DOHH2 (cell line): ENCODE measurements around the gene LAMA2.

Experiments used
- H3F3A ChIP-seq: fragments of 200-600 bp; sonication (generic), shearing (Covaris generic); 2 replicates; pipeline ENCODE4 v1.6.0; 2016; ENCODE audit warnings: antibody characterized with exemption, mild to moderate bottlenecking; ENCODE audit not compliant: control insufficient read depth, insufficient read depth
- H3K27ac ChIP-seq: fragments of 200-600 bp; sonication (generic); 2 replicates; pipeline ENCODE4 v1.5.1; 2014; ENCODE audit warnings: low read depth, mild to moderate bottlenecking, low read length, moderate library complexity
- H3K27me3 ChIP-seq: fragments of 200-600 bp; sonication (generic); 2 replicates; pipeline ENCODE4 v1.6.1; 2014; ENCODE audit warnings: mild to moderate bottlenecking, low read length, mixed read lengths; ENCODE audit not compliant: control insufficient read depth
- H3K36me3 ChIP-seq: fragments of 200-600 bp; sonication (generic); 2 replicates; pipeline ENCODE4 v1.6.1; 2014; ENCODE audit warnings: mild to moderate bottlenecking, low read length, moderate library complexity, mixed read lengths; ENCODE audit not compliant: control insufficient read depth
- H3K4me1 ChIP-seq: fragments of 200-600 bp; sonication (generic); 2 replicates; pipeline ENCODE4 v1.6.1; 2014; ENCODE audit warnings: mild to moderate bottlenecking, low read length, mixed read lengths; ENCODE audit not compliant: control insufficient read depth
- H3K4me2 ChIP-seq: fragments of 200-600 bp; sonication (generic); 2 replicates; pipeline ENCODE4 v1.6.0; 2014; ENCODE audit warnings: mild to moderate bottlenecking, low read length, moderate library complexity
- H3K4me3 ChIP-seq: fragments of 200-600 bp; sonication (generic); 2 replicates; pipeline ENCODE4 v1.5.1; 2014; ENCODE audit warnings: mild to moderate bottlenecking, low read length, mixed read lengths
- H3K79me2 ChIP-seq: fragments of 200-600 bp; sonication (generic); 2 replicates; pipeline ENCODE4 v1.6.1; 2014; ENCODE audit warnings: mild to moderate bottlenecking, low read length, mixed read lengths; ENCODE audit not compliant: control insufficient read depth
- H3K9me2 ChIP-seq: fragments of 200-600 bp; sonication (generic); replicated peaks from 2 replicates; pipeline ENCODE4 v1.6.1; 2014; ENCODE audit warnings: mild to moderate bottlenecking, low read length, mixed read lengths; ENCODE audit not compliant: control insufficient read depth
- H3K9me3 ChIP-seq: fragments of 200-600 bp; sonication (generic); 2 replicates; pipeline ENCODE4 v1.6.1; 2014; ENCODE audit warnings: antibody characterized with exemption, low read length, mixed read lengths; ENCODE audit not compliant: control insufficient read depth, insufficient read depth
- H4K20me1 ChIP-seq: fragments of 200-600 bp; sonication (generic); 2 replicates; pipeline ENCODE4 v1.6.0; 2014; ENCODE audit warnings: low read depth, mild to moderate bottlenecking, antibody characterized with exemption, low read length, moderate library complexity; ENCODE audit not compliant: control insufficient read depth, insufficient read depth
- EZH2phosphoT487 ChIP-seq: fragments of 200-600 bp; sonication (generic); IDR thresholded peaks from 2 replicates; pipeline ENCODE4 v1.6.1; 2017; ENCODE audit warnings: borderline replicate concordance, mild to moderate bottlenecking, antibody characterized with exemption, low read length, moderate library complexity, mixed read lengths
- TF ChIP-seq, protein P1 (sequence below): fragments of 200-600 bp; sonication (generic); IDR thresholded peaks from one replicate; pipeline ENCODE4 v1.5.1; 2014; ENCODE audit warnings: antibody characterized with exemption, mild to moderate bottlenecking, low read depth, low read length; ENCODE audit not compliant: poor library complexity, severe bottlenecking

LAMA2 gene

DNA sequence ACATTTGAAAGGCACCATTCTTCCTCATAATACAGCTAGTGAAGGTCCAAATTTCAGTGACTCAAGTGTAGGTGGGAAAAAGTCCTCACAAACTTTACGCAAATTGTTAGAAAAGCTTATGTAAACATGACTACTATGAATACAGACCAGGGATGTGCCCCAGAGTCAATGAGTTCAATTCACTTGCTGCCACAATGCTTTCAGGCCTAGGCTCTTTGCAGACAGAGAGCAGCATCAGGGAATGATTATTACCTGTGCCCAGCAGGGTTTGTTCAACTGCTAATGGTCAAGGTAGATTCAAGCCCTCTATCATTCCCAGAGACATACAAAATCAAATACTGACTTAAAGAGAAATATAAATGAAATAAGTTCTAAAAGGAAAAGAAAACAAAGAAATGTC is 84.0 kb downstream of the LAMA2 start:
- Histone ChIP-seq H3K4me1 (no peaks in the 10 kb centered on the region), H3K4me3 (no peak overlapping the region), H3F3A (no peaks in the 10 kb centered on the region), H3K4me2 (no peak overlapping the region), H3K36me3 (no peaks in the 10 kb centered on the region), H3K9me2 (no peaks in the 10 kb centered on the region), H3K27ac (no peak overlapping the region), H3K27me3 (no peaks in the 10 kb centered on the region), H4K20me1 (no peaks in the 10 kb centered on the region), H3K79me2 (no peaks in the 10 kb centered on the region), H3K9me3 (no peaks in the 10 kb centered on the region)
- TF ChIP-seq, protein P1, sequence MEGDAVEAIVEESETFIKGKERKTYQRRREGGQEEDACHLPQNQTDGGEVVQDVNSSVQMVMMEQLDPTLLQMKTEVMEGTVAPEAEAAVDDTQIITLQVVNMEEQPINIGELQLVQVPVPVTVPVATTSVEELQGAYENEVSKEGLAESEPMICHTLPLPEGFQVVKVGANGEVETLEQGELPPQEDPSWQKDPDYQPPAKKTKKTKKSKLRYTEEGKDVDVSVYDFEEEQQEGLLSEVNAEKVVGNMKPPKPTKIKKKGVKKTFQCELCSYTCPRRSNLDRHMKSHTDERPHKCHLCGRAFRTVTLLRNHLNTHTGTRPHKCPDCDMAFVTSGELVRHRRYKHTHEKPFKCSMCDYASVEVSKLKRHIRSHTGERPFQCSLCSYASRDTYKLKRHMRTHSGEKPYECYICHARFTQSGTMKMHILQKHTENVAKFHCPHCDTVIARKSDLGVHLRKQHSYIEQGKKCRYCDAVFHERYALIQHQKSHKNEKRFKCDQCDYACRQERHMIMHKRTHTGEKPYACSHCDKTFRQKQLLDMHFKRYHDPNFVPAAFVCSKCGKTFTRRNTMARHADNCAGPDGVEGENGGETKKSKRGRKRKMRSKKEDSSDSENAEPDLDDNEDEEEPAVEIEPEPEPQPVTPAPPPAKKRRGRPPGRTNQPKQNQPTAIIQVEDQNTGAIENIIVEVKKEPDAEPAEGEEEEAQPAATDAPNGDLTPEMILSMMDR, result no peak
- no peak for TF ChIP-seq EZH2phosphoT487

DNA sequence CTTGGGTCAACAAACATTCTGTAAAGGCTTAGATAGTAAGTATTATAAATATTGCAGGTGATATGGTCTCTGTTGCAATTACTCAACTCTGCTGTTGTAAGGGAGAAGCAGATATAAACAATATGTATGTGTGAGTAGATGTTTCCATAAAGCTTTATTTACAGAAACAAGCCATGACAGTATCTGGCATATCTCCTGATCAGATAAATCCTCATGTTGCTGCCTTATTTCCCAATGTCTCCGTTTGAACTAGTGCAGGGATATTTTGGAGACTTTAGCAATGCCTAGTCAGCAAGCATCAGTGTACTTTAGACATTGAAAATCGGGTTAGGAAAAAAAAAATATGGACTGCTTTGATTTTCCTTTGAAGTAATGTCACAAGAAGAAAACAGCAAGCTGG is 96.1 kb downstream of the LAMA2 start:
- TF ChIP-seq EZH2phosphoT487, result no peak
- TF ChIP-seq, protein P1, result no peak

DNA sequence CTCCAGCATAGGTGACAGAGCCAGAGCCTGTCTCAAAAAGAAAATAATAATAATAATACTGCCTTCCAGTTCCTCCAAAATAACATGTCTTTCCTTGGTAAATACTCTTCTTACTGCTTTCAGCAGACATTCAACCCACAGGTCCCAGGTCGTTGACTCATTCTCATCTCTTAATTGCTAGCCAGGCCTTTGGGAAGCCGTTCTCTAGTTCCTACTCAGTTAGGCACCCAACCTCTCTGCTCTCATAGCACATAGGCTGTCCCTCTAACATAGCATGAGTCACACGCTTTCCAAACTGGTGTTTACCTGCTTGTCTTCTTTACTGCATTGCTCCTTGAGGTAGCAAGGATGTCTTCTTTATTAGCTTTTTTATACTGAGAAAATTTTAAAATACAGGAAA is 98.8 kb downstream of the LAMA2 start:
- H3K9me3 ChIP-seq, result no peaks in the 10 kb centered on the region
- H3K9me2 ChIP-seq, result no peaks in the 10 kb centered on the region
- H3K79me2 ChIP-seq, result no peaks in the 10 kb centered on the region
- H3K36me3 ChIP-seq, result no peaks in the 10 kb centered on the region
- no peaks in the 10 kb centered on the region for H3K27me3 ChIP-seq
- no peaks in the 10 kb centered on the region for H4K20me1 ChIP-seq
- TF ChIP-seq, protein P1, result no peak
- no peak for TF ChIP-seq EZH2phosphoT487
- H3K4me1 ChIP-seq, result no peaks in the 10 kb centered on the region
- H3K4me2 ChIP-seq, result no peak overlapping the region
- no peak overlapping the region for H3K4me3 ChIP-seq
- no peak overlapping the region for H3K27ac ChIP-seq
- no peaks in the 10 kb centered on the region for H3F3A ChIP-seq

More for the DNA sequence above, 96.1 kb downstream of the LAMA2 start:
- no peaks in the 10 kb centered on the region for H3K9me2 ChIP-seq
- H3K4me2 ChIP-seq, result no peak overlapping the region
- no peaks in the 10 kb centered on the region for H3F3A ChIP-seq
- H3K27me3 ChIP-seq, result no peaks in the 10 kb centered on the region
- no peaks in the 10 kb centered on the region for H3K79me2 ChIP-seq
- H3K9me3 ChIP-seq, result no peaks in the 10 kb centered on the region
- no peak overlapping the region for H3K4me3 ChIP-seq
- no peaks in the 10 kb centered on the region for H4K20me1 ChIP-seq
- H3K4me1 ChIP-seq, result no peaks in the 10 kb centered on the region
- H3K36me3 ChIP-seq, result no peaks in the 10 kb centered on the region
- no peak overlapping the region for H3K27ac ChIP-seq

DNA sequence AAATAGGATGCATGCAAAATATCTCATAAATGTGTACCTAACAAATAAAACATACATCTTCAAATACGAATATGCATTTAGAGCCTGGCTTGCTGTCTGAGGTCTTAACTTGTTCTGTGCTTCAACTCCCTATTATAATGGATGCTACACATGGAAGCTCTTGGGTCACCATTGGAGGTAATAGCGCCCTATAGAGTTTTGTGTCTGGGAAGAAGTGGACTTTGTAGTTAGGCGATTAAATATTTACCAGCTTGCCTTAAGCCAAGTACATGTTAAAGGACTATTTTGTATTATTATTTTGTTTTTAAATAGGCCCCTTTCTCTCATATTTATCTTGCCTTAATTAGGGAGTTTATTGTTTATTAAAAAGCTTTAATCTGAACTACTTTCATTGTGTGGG is 107.4 kb downstream of the LAMA2 start:
- no peak overlapping the region for H3K27ac ChIP-seq
- no peaks in the 10 kb centered on the region for H3K4me1 ChIP-seq
- no peaks in the 10 kb centered on the region for H3F3A ChIP-seq
- no peaks in the 10 kb centered on the region for H4K20me1 ChIP-seq
- H3K79me2 ChIP-seq, result no peaks in the 10 kb centered on the region
- no peaks in the 10 kb centered on the region for H3K36me3 ChIP-seq
- TF ChIP-seq, protein P1, result no peak
- no peak for TF ChIP-seq EZH2phosphoT487
- no peaks in the 10 kb centered on the region for H3K9me2 ChIP-seq
- H3K4me2 ChIP-seq, result no peak overlapping the region
- H3K9me3 ChIP-seq, result no peaks in the 10 kb centered on the region
- H3K27me3 ChIP-seq, result no peaks in the 10 kb centered on the region
- H3K4me3 ChIP-seq, result no peak overlapping the region
